ENCODE results near the gene SMG6.

The SMG6 gene

DNA sequence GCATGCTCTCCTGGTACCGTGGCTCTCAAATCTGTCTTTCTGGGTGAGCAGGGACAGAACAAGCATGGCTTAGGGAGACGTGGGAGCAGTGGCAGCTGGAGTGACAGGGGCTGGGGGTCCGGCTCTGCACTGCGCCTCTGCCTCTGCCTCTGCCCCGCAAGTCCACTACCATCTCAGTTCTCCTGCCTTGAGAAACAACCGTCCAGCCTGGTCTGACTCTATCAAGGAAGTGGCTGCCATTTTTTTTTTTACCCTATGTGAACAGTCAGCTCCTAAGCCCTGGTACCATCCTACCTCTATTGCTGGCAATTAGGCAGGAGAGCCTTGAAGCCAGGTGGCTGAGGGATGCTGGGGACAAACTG is 232.6 kb downstream of the SMG6 start:
- Histone ChIP-seq H3K4me3 (ENCODE audit: low read depth, low read length) (no peak overlapping the region), H3K36me3 (ENCODE audit: control insufficient read depth in 2 of 2, insufficient read depth in 1 of 2, low read length in 2 of 2) (peaks cover 0 to 64% of the 10 kb centered on the region in 2 experiments; a peak in 1 of 3 replicates), H3K4me1 (ENCODE audit: control insufficient read depth, insufficient read depth, low read length) (no peaks in the 10 kb centered on the region), H3K27ac (ENCODE audit: extremely low read depth, low read depth, low read length) (no peak overlapping the region), H3K9me3 (ENCODE audit: control insufficient read depth, insufficient read depth, low read depth, low read length) (no peaks in the 10 kb centered on the region)
- ChIA-PET CTCF (interaction anchor here (1.0 to 1.1 kb wide), 4 partner anchors 14 to 174 kb away, joined by 3 to 5 read pairs (median 4); no protein-coding TSS in a partner anchor), POLR2A (no interaction called here)
- TF ChIP-seq SCRT1 (tag by site-specific recombination; IDR thresholded peaks at IDR 0.05; ENCODE audit: borderline replicate concordance), result no peak
- no peak for TF ChIP-seq ZNF37A (tag by site-specific recombination; IDR thresholded peaks at IDR 0.05)
- no peak for TF ChIP-seq ZNF626 (tag by site-specific recombination; IDR thresholded peaks at IDR 0.05)
- TF ChIP-seq ZNF2 (tag by site-specific recombination; IDR thresholded peaks at IDR 0.05), result no peak
- TF ChIP-seq, protein P1, sequence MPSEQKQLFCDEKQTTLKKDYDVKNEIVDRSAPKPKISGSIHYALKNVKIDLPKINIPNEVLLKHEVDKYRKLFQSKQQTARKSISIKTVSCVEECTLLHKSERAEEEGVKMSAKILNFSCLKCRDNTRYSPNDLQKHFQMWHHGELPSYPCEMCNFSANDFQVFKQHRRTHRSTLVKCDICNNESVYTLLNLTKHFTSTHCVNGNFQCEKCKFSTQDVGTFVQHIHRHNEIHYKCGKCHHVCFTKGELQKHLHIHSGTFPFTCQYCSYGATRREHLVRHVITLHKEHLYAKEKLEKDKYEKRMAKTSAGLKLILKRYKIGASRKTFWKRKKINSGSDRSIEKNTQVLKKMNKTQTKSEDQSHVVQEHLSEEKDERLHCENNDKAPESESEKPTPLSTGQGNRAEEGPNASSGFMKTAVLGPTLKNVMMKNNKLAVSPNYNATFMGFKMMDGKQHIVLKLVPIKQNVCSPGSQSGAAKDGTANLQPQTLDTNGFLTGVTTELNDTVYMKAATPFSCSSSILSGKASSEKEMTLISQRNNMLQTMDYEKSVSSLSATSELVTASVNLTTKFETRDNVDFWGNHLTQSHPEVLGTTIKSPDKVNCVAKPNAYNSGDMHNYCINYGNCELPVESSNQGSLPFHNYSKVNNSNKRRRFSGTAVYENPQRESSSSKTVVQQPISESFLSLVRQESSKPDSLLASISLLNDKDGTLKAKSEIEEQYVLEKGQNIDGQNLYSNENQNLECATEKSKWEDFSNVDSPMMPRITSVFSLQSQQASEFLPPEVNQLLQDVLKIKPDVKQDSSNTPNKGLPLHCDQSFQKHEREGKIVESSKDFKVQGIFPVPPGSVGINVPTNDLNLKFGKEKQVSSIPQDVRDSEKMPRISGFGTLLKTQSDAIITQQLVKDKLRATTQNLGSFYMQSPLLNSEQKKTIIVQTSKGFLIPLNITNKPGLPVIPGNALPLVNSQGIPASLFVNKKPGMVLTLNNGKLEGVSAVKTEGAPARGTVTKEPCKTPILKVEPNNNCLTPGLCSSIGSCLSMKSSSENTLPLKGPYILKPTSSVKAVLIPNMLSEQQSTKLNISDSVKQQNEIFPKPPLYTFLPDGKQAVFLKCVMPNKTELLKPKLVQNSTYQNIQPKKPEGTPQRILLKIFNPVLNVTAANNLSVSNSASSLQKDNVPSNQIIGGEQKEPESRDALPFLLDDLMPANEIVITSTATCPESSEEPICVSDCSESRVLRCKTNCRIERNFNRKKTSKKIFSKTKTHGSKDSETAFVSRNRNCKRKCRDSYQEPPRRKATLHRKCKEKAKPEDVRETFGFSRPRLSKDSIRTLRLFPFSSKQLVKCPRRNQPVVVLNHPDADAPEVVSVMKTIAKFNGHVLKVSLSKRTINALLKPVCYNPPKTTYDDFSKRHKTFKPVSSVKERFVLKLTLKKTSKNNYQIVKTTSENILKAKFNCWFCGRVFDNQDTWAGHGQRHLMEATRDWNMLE (tag by site-specific recombination; conservative IDR thresholded peaks at IDR 0.05; ENCODE audit: low read depth), result no peak
- no peak for TF ChIP-seq ZNF302 (tag by site-specific recombination; IDR thresholded peaks at IDR 0.05; ENCODE audit: low read depth)
- TF ChIP-seq, protein P2, sequence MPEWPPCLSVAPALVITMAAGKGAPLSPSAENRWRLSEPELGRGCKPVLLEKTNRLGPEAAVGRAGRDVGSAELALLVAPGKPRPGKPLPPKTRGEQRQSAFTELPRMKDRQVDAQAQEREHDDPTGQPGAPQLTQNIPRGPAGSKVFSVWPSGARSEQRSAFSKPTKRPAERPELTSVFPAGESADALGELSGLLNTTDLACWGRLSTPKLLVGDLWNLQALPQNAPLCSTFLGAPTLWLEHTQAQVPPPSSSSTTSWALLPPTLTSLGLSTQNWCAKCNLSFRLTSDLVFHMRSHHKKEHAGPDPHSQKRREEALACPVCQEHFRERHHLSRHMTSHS (tag by site-specific recombination; IDR thresholded peaks at IDR 0.05), result no peak
- no peak for TF ChIP-seq REPIN1 (tag by site-specific recombination; IDR thresholded peaks at IDR 0.05; ENCODE audit: low read depth)
- TF ChIP-seq ZNF184 (tag by site-specific recombination; IDR thresholded peaks at IDR 0.05), result no peak
- TF ChIP-seq, protein P3, sequence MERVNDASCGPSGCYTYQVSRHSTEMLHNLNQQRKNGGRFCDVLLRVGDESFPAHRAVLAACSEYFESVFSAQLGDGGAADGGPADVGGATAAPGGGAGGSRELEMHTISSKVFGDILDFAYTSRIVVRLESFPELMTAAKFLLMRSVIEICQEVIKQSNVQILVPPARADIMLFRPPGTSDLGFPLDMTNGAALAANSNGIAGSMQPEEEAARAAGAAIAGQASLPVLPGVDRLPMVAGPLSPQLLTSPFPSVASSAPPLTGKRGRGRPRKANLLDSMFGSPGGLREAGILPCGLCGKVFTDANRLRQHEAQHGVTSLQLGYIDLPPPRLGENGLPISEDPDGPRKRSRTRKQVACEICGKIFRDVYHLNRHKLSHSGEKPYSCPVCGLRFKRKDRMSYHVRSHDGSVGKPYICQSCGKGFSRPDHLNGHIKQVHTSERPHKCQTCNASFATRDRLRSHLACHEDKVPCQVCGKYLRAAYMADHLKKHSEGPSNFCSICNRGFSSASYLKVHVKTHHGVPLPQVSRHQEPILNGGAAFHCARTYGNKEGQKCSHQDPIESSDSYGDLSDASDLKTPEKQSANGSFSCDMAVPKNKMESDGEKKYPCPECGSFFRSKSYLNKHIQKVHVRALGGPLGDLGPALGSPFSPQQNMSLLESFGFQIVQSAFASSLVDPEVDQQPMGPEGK (tag by site-specific recombination; IDR thresholded peaks at IDR 0.05), result no peak
- TF ChIP-seq ZNF837 (tag by site-specific recombination; IDR thresholded peaks at IDR 0.05), result no peak
- no peak for TF ChIP-seq ZNF202 (tag by site-specific recombination; IDR thresholded peaks at IDR 0.05; ENCODE audit: borderline replicate concordance)
- no peak for TF ChIP-seq ZNF785 (tag by site-specific recombination; IDR thresholded peaks at IDR 0.05)
- no peak for TF ChIP-seq ZNF121 (tag by site-specific recombination; IDR thresholded peaks at IDR 0.05)
- TF ChIP-seq ZNF394 (tag by site-specific recombination; IDR thresholded peaks at IDR 0.05; ENCODE audit: borderline replicate concordance), result no peak
- TF ChIP-seq, protein P4, sequence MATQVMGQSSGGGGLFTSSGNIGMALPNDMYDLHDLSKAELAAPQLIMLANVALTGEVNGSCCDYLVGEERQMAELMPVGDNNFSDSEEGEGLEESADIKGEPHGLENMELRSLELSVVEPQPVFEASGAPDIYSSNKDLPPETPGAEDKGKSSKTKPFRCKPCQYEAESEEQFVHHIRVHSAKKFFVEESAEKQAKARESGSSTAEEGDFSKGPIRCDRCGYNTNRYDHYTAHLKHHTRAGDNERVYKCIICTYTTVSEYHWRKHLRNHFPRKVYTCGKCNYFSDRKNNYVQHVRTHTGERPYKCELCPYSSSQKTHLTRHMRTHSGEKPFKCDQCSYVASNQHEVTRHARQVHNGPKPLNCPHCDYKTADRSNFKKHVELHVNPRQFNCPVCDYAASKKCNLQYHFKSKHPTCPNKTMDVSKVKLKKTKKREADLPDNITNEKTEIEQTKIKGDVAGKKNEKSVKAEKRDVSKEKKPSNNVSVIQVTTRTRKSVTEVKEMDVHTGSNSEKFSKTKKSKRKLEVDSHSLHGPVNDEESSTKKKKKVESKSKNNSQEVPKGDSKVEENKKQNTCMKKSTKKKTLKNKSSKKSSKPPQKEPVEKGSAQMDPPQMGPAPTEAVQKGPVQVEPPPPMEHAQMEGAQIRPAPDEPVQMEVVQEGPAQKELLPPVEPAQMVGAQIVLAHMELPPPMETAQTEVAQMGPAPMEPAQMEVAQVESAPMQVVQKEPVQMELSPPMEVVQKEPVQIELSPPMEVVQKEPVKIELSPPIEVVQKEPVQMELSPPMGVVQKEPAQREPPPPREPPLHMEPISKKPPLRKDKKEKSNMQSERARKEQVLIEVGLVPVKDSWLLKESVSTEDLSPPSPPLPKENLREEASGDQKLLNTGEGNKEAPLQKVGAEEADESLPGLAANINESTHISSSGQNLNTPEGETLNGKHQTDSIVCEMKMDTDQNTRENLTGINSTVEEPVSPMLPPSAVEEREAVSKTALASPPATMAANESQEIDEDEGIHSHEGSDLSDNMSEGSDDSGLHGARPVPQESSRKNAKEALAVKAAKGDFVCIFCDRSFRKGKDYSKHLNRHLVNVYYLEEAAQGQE (tag by site-specific recombination; IDR thresholded peaks at IDR 0.05), result no peak
- no peak for TF ChIP-seq ZNF16 (tag by site-specific recombination; IDR thresholded peaks at IDR 0.05; ENCODE audit: low read depth)
- TF ChIP-seq TRIM28 (IDR thresholded peaks at IDR 0.05; ENCODE audit: borderline replicate concordance, low read length), result no peak
